ENCODE results near the gene LYRM7.
"Not testable (repeated sequence)": the region's sequence is repeated elsewhere in the genome, so short reads cannot be mapped to it uniquely, and the experiment has no call there.

Gene LYRM7

DNA sequence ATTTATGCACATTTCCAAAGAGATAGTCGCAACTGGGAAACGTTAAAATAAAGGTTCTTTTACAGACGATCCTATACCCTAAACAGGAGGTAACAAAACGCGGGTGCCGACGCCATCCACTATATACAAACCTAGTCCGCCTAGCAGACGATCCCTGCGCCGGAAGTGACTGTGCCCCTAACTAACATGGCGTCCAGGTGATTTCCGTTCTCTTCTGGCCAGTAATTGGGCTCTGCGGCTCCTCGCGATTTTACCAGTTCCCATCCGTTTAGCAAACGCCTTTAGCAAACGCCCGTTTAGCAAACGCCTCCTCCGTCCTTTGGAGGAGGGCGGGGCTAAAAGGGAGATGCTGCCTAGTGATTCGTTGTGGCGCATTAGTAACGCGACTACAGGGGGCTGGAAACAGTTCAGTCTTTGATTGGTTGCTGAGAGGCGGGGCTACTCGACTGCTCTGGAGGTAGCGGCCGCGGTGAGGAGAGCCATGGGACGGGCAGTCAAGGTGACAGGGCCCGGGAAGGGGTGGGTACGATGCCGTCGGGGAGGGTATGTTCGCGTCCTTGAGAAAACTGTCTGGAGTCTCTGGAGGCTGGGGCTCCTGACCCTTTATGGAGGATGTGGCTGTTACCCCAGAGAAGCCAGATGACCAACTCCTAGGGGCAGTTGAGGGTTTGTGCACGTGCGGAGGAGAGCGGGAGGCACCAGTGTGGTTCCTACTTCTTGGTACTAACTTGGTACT, at the start of gene LYRM7:
LYRM7 (plus strand) TSS at position 405 of the 736 bp plus-strand sequence; CDS start at position 482, 77 bp downstream.
- peak; percentile 100 for DNase-seq (ENCODE audit: low spot score)

DNA sequence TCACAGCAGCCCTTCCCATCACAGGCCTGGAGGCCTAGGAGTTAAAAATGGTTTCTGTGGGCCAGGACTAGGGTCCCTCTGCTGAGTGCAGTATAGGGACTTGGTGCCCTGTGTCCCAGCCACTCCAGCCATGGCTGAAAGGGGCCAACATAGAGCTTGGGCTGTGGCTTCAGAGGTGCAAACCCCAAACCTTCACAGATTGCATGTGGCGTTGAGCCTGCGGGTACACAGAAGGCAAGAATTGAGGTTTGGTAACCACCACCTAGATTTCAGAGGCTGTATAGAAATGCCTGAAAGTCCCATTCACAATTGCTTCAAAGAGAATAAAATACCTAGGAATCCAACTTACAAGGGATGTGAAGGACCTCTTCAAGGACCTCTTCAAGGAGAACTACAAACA, 43.5 kb upstream of the LYRM7 start:
- DNase-seq (ENCODE audit: low spot score) = not testable (repeated sequence)

DNA sequence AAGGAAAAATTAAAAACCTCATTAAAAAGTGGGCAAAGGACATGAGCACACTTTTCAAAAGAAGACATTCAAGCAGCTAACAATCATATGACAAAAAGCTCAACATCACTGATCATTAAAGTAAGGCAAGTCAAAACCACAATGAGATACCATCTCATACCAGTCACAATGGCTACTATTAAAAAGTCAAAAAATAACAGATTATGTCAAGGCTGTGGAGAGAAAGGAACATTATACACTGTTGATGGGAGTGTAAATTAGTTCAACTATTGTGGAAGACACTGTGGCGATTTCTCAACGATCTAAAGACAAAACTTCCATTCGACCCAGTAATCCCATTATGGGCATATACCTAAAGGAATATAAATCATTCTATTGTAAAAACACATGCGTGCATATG, 41.4 kb upstream of the LYRM7 start:
- DNase-seq (ENCODE audit: low spot score) = no peak

GRCh38 chr5:131133091-131133490, 37.7 kb upstream of the LYRM7 start:
- DNase-seq (ENCODE audit: low spot score) = not testable (repeated sequence)

GRCh38 chr5:131138406-131138805, 32.3 kb upstream of the LYRM7 start:
- DNase-seq (ENCODE audit: low spot score) = not testable (repeated sequence)

GRCh38 chr5:131139321-131139720, 31.4 kb upstream of the LYRM7 start:
- no peak for DNase-seq (ENCODE audit: low spot score)

DNA sequence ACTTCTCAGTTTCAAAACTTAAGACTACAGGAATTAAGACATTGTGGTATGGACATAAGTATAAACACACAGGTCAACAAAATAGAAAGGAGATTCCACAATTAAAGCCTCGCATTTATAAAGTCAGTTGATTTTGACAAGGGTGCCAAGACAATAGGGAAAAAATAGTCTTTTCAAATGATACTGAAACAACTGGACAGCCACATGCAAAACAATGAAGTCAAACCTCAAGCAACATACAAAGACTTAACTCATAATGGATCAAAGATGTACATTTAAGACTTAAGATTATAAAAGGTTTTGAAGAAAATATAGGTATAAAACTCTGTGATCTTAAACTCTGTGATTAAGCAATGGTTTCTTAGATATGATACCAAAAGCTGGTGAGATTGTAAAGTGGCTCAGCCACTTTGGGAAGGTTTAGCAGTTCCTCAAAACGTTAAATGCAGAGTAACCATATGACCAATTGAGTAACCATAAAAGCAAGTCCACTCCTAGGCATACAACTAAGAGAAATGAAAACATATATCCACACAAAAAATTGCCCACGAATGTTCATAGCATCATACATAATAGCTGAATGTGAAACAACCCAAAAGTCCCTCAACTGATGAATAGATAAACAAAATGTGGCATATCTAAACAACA, 27.6 kb upstream of the LYRM7 start:
- no peak for DNase-seq (ENCODE audit: low spot score)

GRCh38 chr5:131147258-131147657, 23.5 kb upstream of the LYRM7 start:
- no peak for DNase-seq (ENCODE audit: low spot score)

- no peak for DNase-seq (ENCODE audit: low spot score)
These were observed 21.9 kb upstream of the LYRM7 start for GRCh38 chr5:131148835-131149234.

- DNase-seq (ENCODE audit: low spot score) = no peak
These were observed 20.3 kb upstream of the LYRM7 start for GRCh38 chr5:131150408-131150807.

DNA sequence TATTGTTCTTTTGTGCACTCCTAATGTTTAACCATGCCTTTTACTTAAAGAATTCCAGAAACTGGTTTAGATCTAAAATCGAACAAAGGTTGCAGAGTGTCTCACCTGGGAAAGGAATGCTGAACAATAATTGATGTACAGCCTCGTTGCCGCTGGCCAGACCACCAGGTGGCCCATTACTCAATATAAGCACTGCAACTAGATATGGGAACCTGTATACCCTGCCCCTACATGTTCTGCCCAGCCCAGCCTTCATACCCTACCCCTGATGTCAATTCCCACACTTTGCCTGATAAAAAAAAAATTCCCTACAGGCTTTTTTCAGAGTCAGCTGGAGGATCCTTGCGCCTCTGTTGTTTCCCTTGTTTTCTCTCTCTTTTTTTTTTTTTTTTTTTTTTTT, 19.5 kb upstream of the LYRM7 start:
- no peak for DNase-seq (ENCODE audit: low spot score)

DNA sequence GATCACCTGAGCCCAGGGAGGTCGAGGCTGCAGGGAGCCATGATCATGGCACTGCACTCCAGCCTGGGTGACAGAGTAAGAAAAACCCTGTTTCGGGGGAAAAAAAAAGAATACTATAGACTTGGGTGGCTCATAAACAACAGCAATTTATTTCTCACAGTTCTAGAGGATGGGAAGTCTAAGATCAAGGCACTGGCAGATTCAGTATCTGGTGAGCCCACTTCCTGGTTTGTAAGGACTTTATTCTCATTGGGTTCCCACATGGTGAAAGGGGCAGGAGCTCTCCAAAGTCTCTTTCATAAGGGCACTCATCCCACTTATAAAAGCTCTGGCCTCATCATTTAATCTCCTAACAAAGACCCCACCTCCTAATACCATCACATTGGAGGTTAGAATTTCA, 14.4 kb upstream of the LYRM7 start:
- no peak for DNase-seq (ENCODE audit: low spot score)

DNA sequence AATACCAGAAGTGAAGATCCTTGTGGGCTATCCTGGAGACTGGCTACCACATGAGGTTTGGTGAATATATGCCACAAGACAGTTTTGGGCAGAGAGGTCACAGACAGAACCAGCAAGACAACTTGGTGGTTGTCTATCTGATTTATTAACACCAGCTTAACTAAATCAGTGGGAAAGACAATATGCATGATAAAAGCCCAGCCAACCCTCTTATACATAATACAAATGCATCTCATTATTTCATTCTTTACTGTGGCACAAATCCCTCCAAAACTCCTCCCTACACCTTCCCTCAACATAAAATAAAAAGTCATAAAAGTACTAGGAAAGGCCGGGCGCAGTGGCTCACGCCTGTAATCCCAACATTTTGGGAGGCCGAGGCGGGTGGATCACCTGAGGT, 13.8 kb upstream of the LYRM7 start:
- no peak for DNase-seq (ENCODE audit: low spot score)

- no peak for DNase-seq (ENCODE audit: low spot score)
These were observed 10.6 kb upstream of the LYRM7 start for GRCh38 chr5:131160134-131160533.

DNA sequence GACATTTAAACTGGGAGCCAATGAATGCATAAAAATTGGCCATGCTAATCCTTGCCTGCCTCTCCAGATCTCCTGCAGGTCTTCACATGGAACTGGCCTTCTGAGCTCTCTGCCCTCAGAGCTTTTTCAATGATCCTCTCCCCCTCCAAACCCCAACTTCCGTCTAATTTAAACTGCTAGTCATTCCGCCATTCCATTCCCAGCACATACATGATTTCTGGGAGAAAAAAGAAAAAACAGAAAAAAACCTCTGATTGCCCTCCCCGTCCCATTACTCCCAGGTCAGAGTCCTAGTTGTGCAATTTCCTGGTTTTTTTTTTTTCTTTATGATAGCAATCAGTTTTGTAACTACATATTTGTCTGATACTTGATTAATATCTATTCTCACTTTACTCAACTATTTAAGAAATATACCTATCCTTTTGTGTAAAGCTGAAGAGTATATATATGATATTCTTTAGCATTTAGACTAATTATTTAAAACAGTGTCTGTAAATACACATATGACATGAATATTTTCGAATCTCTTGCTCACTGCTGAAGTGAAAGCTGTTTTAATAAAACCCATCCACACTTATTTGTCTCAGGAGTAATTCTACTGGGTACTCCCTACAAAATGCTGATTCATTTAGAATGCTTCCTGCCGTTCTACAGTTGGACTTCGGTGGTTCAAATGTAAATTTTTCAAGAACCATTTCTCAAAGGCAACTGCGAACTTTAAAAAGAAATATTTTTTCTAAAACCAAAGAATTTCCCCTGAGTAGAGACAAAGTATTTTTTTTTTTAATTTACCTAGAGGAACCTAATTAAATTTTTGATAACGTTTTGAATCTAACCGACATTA, 7.2 kb upstream of the LYRM7 start:
- peak; percentile 45 for DNase-seq (ENCODE audit: low spot score)

DNA sequence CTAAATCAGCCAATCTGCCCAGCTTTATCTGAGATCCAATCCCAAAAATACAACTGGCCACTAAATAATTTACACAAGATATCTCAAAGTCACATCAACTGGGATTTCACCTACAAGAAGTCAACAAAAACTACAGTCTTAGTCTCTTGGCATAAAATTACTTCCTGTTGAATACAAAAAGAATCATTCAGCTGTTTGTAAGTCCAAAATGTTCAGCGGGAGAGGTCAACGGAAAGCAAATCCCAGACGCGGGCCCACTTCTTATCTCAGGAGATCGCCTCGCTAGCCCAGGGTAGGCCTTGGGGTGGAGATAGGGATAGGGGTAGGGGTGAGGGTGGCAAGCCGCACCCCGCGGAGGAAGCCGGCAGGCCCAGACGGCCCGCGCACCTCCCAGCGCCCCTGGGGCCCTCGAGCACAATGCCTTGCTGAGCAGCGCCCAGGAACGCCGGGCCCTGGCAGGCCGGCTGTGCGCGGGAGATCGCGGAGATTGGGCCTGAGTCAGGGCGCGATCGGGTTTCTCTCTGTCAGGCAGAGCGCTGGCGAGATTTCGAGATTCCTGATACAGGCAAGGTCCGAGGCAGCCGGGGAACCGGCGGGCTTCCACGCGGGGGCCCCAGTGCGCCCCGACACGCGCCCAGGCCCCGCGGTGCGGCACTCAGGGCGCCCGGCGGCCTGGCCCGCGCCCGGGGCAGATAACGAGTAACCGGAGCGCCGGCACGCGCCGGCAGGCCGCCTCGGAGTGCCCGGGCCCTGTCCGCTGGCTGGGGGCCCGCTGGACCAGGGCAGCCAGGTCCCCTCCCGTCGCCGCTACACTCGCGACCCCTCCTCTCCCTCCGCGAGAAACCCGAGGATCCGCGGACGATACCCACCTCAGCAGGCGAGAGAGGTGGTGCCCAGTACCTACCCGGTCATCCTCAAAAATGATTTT, 6.3 kb upstream of the LYRM7 start:
- DNase-seq (ENCODE audit: low spot score) = peak; percentile 78

DNA sequence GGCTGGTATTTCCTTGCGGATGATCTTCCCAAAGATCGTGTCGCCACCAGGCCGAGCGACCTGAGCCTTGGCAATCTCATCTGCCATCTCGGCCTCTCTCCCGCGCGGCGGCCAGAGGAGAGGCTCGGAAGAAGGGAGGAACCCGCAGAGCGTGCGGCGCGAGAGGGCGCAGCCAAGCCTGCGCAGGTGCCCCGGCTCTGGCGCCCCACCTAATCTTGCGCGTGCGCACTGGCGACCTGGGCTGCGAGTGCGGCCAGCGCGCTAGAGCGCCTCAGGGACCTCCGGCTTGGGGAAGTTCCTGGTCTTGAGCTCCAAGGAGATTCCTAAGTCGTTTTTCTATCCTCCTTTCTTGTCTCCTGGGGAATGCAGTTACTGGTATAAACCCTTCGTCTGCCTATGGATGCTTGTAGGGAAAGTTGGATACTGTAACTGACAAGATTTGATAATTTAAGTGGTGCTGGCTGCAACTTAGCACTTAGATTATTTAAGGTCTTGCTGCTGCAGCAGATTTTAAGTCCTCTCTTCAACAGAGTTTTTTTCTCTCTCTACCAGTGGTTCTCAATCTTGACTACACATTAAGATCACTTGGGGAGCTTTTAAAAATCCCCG, 5.5 kb upstream of the LYRM7 start, which contains the start of gene HINT1:
HINT1 (minus strand) TSS at position 138 of the 609 bp plus-strand sequence; CDS start at position 87, 51 bp downstream.
- DNase-seq (ENCODE audit: low spot score) = peak; percentile 95

DNA sequence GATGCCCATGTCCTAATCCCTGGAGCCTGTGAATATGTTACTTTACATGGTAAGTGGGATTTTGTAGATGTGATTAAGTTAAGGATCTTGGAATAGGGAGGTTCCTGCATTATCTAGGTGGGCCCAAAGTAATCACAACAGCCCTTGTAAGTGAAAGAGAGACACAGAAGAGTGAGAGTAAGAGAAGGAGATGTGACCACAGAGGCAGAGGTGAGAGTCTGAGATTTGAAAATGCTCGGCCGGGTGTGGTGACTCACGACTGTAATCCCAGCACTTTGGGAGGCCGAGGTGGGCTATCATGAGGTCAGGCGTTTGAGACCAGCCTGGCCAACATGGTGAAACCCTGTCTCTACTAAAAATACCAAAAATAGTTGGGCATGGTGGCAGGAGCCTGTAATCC, 3.1 kb upstream of the LYRM7 start:
- DNase-seq (ENCODE audit: low spot score) = no peak

GRCh38 chr5:131169810-131170539, 769 bp upstream of the LYRM7 start:
- no peak for DNase-seq (ENCODE audit: low spot score)

DNA sequence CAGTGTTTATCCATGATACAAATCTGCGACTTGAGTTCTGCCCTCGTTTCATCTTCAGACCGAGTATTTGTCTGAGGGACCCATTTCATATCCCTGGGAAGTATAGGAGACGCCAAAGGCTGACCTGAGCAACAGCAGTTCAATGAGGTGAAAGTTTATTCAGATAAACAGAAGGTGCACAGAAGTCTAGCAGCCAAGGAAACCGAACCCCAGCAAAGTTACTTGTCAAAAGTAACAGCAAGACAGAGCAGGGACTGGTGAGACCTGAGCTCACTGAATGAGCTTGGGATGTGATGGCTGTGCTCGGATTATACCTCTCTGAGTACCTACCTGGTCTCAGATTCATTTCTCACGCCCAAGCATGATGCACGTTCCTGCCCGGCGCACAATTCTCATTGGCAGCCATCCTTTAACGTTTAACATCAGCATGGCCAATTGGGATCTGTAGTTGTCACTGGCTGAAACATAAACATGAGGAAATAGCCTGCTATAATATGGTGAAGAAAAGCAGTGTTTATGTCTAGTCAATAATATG, 599 bp downstream of the LYRM7 start:
- DNase-seq (ENCODE audit: low spot score) = peak; percentile 51

Measured in NAMALWA (cell line).